Measurements from ENCODE around the gene HNRNPD. TPM values are rescaled to one million over a fixed set of nuclear protein-coding genes. Genes with fewer than 3 reads are reported as not detected.
"Not testable (repeated sequence)": the region's sequence is repeated elsewhere in the genome, so short reads cannot be mapped to it uniquely, and the experiment has no call there.

HNRNPD gene
- total RNA-seq, 1 donor = 32.6 TPM

DNA sequence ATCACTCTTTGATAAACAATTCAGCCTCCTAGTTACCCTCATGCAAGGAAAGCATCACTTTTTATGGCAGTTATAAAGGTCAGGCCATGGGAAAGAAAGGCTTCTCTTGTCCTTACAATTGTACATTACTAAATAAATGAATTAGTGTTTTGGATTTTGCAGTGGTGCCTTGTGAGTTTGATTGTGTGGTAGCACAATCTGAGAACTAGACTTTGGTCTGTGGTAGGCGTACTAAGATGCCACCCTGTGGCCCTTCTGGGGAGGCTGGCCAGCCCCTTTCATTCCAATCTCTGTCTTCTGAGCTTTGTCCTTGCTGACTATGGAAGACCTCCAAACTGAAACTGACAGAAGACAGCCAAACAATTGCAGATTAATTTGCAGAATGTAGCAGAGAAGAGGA, 14.6 kb upstream of the HNRNPD start:
- TF ChIP-seq, protein P1, sequence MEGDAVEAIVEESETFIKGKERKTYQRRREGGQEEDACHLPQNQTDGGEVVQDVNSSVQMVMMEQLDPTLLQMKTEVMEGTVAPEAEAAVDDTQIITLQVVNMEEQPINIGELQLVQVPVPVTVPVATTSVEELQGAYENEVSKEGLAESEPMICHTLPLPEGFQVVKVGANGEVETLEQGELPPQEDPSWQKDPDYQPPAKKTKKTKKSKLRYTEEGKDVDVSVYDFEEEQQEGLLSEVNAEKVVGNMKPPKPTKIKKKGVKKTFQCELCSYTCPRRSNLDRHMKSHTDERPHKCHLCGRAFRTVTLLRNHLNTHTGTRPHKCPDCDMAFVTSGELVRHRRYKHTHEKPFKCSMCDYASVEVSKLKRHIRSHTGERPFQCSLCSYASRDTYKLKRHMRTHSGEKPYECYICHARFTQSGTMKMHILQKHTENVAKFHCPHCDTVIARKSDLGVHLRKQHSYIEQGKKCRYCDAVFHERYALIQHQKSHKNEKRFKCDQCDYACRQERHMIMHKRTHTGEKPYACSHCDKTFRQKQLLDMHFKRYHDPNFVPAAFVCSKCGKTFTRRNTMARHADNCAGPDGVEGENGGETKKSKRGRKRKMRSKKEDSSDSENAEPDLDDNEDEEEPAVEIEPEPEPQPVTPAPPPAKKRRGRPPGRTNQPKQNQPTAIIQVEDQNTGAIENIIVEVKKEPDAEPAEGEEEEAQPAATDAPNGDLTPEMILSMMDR (IDR thresholded peaks at IDR 0.05; ENCODE audit: insufficient read depth, low read length) = no peak
- DNase-seq (ENCODE audit: low read depth) = no peak
- H3K4me3 ChIP-seq (ENCODE audit: low read depth, low read length) = no peak overlapping the region

GRCh38 chr4:82386312-82386711, 12.5 kb upstream of the HNRNPD start:
- not testable (repeated sequence) for H3K4me3 ChIP-seq (ENCODE audit: low read depth, low read length); DNase-seq (ENCODE audit: low read depth)

GRCh38 chr4:82382751-82383150, 9.0 kb upstream of the HNRNPD start:
- DNase-seq (ENCODE audit: low read depth) = no peak
- no peak overlapping the region for H3K4me3 ChIP-seq (ENCODE audit: low read depth, low read length)
- TF ChIP-seq, protein P1 (IDR thresholded peaks at IDR 0.05; ENCODE audit: insufficient read depth, low read length) = no peak

- TF ChIP-seq, protein P1 (IDR thresholded peaks at IDR 0.05; ENCODE audit: insufficient read depth, low read length) = no peak
- DNase-seq (ENCODE audit: low read depth) = no peak
Measured at GRCh38 chr4:82381661-82382296, 8.0 kb upstream of the HNRNPD start.

DNA sequence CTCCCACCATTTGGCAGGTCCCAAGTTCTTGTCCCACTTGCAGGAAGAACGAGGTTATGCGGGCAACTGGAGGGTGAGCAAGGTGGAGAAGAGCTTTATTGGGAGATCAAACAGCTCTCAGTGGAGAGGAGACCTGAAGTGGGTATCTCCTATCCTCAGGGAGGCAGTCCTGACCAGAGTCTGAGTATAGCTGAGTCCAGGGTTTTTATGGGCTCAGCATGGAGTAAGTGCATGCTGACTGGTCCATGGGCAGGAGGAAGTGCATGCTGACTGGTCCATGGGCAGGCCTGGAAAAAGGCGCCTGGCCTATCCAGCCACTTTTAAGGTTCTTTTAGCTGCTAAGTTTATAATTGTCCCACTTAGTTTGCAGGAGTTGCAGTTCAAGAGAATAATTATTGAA, 7.4 kb upstream of the HNRNPD start:
- TF ChIP-seq, protein P1 (IDR thresholded peaks at IDR 0.05; ENCODE audit: insufficient read depth, low read length) = no peak
- DNase-seq (ENCODE audit: low read depth) = no peak

More at GRCh38 chr4:82381661-82382296, 8.0 kb upstream of the HNRNPD start:
- no peak overlapping the region for H3K4me3 ChIP-seq (ENCODE audit: low read depth, low read length)

GRCh38 chr4:82380831-82381230, 7.0 kb upstream of the HNRNPD start:
- no peak overlapping the region for H3K4me3 ChIP-seq (ENCODE audit: low read depth, low read length)
- TF ChIP-seq, protein P1 (IDR thresholded peaks at IDR 0.05; ENCODE audit: insufficient read depth, low read length) = no peak
- DNase-seq (ENCODE audit: low read depth) = no peak

More for the DNA sequence above, 7.4 kb upstream of the HNRNPD start:
- no peak overlapping the region for H3K4me3 ChIP-seq (ENCODE audit: low read depth, low read length)

- TF ChIP-seq, protein P1 (IDR thresholded peaks at IDR 0.05; ENCODE audit: insufficient read depth, low read length) = no peak
- no peak overlapping the region for H3K4me3 ChIP-seq (ENCODE audit: low read depth, low read length)
- no peak for DNase-seq (ENCODE audit: low read depth)
Measured at GRCh38 chr4:82380344-82380743, 6.6 kb upstream of the HNRNPD start.
